ENCODE measurements around the gene MYH14.

- TF ChIP-seq CTCF (IDR thresholded peaks at IDR 0.05) (no peak), EZH2phosphoT487 (IDR thresholded peaks at IDR 0.05) (no peak), EZH2 (IDR thresholded peaks at IDR 0.05) (no peak)
Observed at GRCh38 chr19:50290011-50290410, 86.6 kb downstream of the MYH14 start.

Measured in neural progenitor cell (in vitro differentiated cells).